Body of pancreas (tissue), 4 donors: ENCODE measurements around the gene PATL2. TPM values are rescaled to one million over a fixed set of nuclear protein-coding genes. Genes with fewer than 3 reads are reported as not detected.

Experiments used
- ATAC-seq: fragments of 150-250 bp; one replicate; pipeline ENCODE4 v1.9.1; 2016
- DNase-seq, 4 donors: peaks; one replicate each; pipeline ENCODE4 v3.0.0-alpha.2; 2019
- H3K27ac ChIP-seq, 4 donors: fragments of 200-600 bp; sonication (generic); 1 replicate in 3 of 4; 2 replicates in 1 of 4; pipeline versions ENCODE4 v1.5.1 to v1.6.1; 2016 to 2019; ENCODE audit warnings: mild to moderate bottlenecking in 1 of 4, mixed read lengths in 1 of 4, moderate library complexity in 1 of 4
- H3K27me3 ChIP-seq, 2 donors: fragments of 200-600 bp; sonication (generic); one replicate each; pipeline ENCODE4 v1.6.0; 2016; ENCODE audit warnings: mild to moderate bottlenecking in 1 of 2
- H3K36me3 ChIP-seq, 2 donors: fragments of 200-600 bp; sonication (generic); replicated peaks in 1 of 2; 2 replicates each; pipeline ENCODE4 v1.5.1; 2016; ENCODE audit warnings: low read depth in 2 of 2; ENCODE audit not compliant: insufficient read depth in 1 of 2
- H3K4me1 ChIP-seq: fragments of 200-600 bp; sonication (generic); one replicate; pipeline ENCODE4 v1.6.0; 2016
- H3K4me3 ChIP-seq, 2 donors: fragments of 200-600 bp; sonication (generic); 1 replicate in 1 of 2; 2 replicates in 1 of 2; pipeline ENCODE4 v1.5.1; 2016 to 2019
- H3K9me3 ChIP-seq, 3 donors: fragments of 200-600 bp; sonication (generic); 1 replicate in 2 of 3; 2 replicates in 1 of 3; pipeline ENCODE4 v1.5.1; 2016
- POLR2A ChIP-seq, 3 donors: fragments of 450-650 bp; IDR thresholded peaks; one replicate each; pipeline ENCODE4 v1.6.1; 2016; ENCODE audit warnings: antibody characterized with exemption in 3 of 3, mild to moderate bottlenecking in 2 of 3
- WGBS, 2 donors: methylation state at CpG; one replicate each; pipeline ENCODE4 v1.1.5; 2017; 5-methylcytosine and 5-hydroxymethylcytosine counted together
- intact Hi-C: fragments of 100-400 bp; cut with DNase I; formaldehyde crosslinking; loops from one replicate; pipeline ENCODE4 v1.15.1; 2023
- total RNA-seq, 2 donors: library from RNA; depleted of rRNA; stranded (reverse); fragments of >200 nt; gene quantifications; one replicate each; pipeline ENCODE4 v1.1.0, GENCODE V29; 2016
- TF ChIP-seq, protein P1 (sequence below), 7 experiments: fragments of 450-650 bp in 4 of 7; fragments of 200-600 bp in 3 of 7; sonication (generic) in 3 of 7; IDR thresholded peaks; one replicate each; pipeline ENCODE4 v1.5.1; 2016 to 2019; ENCODE audit warnings: antibody characterized with exemption in 7 of 7

PATL2 gene
- total RNA-seq, 2 donors from 2014 or later, result 1.0 to 1.6 TPM

DNA sequence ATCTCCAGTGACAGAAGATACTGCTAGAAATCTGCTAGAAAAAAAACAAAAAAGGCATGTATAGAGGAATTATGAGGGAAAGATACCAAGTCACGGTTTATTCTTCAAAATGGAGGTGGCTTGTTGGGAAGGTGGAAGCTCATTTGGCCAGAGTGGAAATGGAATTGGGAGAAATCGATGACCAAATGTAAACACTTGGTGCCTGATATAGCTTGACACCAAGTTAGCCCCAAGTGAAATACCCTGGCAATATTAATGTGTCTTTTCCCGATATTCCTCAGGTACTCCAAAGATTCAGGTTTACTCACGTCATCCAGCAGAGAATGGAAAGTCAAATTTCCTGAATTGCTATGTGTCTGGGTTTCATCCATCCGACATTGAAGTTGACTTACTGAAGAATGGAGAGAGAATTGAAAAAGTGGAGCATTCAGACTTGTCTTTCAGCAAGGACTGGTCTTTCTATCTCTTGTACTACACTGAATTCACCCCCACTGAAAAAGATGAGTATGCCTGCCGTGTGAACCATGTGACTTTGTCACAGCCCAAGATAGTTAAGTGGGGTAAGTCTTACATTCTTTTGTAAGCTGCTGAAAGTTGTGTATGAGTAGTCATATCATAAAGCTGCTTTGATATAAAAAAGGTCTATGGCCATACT, 4.1 kb upstream of the PATL2 start:
- DNase-seq, result no peak
- TF ChIP-seq POLR2A (IDR thresholded peaks at IDR 0.05), result no peak
- TF ChIP-seq, protein P1, sequence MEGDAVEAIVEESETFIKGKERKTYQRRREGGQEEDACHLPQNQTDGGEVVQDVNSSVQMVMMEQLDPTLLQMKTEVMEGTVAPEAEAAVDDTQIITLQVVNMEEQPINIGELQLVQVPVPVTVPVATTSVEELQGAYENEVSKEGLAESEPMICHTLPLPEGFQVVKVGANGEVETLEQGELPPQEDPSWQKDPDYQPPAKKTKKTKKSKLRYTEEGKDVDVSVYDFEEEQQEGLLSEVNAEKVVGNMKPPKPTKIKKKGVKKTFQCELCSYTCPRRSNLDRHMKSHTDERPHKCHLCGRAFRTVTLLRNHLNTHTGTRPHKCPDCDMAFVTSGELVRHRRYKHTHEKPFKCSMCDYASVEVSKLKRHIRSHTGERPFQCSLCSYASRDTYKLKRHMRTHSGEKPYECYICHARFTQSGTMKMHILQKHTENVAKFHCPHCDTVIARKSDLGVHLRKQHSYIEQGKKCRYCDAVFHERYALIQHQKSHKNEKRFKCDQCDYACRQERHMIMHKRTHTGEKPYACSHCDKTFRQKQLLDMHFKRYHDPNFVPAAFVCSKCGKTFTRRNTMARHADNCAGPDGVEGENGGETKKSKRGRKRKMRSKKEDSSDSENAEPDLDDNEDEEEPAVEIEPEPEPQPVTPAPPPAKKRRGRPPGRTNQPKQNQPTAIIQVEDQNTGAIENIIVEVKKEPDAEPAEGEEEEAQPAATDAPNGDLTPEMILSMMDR (IDR thresholded peaks at IDR 0.05), result no peak
- no peak for ATAC-seq
- Histone ChIP-seq H3K4me1 (peaks cover 18% of the 10 kb centered on the region), H3K36me3 (peaks cover 7 to 27% of the 10 kb centered on the region in 2 donors), H3K27me3 (no peaks in the 10 kb centered on the region), H3K4me3 (no peak overlapping the region), H3K9me3 (no peaks in the 10 kb centered on the region), H3K27ac (peak overlapping the region in 1 of 4 donors; percentile 4)
- WGBS, 2 donors, result 84 to 89% methylated on average over 6 of the region's 6 CpGs
- intact Hi-C loops, result no loop called here

DNA sequence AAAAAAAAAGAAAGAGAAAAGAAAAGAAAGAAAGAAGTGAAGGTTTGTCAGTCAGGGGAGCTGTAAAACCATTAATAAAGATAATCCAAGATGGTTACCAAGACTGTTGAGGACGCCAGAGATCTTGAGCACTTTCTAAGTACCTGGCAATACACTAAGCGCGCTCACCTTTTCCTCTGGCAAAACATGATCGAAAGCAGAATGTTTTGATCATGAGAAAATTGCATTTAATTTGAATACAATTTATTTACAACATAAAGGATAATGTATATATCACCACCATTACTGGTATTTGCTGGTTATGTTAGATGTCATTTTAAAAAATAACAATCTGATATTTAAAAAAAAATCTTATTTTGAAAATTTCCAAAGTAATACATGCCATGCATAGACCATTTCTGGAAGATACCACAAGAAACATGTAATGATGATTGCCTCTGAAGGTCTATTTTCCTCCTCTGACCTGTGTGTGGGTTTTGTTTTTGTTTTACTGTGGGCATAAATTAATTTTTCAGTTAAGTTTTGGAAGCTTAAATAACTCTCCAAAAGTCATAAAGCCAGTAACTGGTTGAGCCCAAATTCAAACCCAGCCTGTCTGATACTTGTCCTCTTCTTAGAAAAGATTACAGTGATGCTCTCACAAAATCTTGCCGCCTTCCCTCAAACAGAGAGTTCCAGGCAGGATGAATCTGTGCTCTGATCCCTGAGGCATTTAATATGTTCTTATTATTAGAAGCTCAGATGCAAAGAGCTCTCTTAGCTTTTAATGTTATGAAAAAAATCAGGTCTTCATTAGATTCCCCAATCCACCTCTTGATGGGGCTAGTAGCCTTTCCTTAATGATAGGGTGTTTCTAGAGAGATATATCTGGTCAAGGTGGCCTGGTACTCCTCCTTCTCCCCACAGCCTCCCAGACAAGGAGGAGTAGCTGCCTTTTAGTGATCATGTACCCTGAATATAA, 2.2 kb upstream of the PATL2 start:
- DNase-seq, result no peak
- TF ChIP-seq, protein P1 (IDR thresholded peaks at IDR 0.05), result peak in 1 of 7 experiments; percentile 11
- TF ChIP-seq POLR2A (IDR thresholded peaks at IDR 0.05), result no peak
- H3K27me3 ChIP-seq, result no peaks in the 10 kb centered on the region
- peak overlapping the region in 2 of 4 donors; percentile 98 to 99 for H3K27ac ChIP-seq
- peak overlapping the region in 1 of 2 donors; percentile 86 for H3K4me3 ChIP-seq
- WGBS, 2 donors, result 81 to 87% methylated on average over 5 of the region's 5 CpGs
- no peak for ATAC-seq
- H3K9me3 ChIP-seq, result no peaks in the 10 kb centered on the region
- intact Hi-C loops, result no loop called here
- H3K4me1 ChIP-seq, result peaks cover 20% of the 10 kb centered on the region
- peaks cover 7 to 27% of the 10 kb centered on the region in 2 donors for H3K36me3 ChIP-seq

DNA sequence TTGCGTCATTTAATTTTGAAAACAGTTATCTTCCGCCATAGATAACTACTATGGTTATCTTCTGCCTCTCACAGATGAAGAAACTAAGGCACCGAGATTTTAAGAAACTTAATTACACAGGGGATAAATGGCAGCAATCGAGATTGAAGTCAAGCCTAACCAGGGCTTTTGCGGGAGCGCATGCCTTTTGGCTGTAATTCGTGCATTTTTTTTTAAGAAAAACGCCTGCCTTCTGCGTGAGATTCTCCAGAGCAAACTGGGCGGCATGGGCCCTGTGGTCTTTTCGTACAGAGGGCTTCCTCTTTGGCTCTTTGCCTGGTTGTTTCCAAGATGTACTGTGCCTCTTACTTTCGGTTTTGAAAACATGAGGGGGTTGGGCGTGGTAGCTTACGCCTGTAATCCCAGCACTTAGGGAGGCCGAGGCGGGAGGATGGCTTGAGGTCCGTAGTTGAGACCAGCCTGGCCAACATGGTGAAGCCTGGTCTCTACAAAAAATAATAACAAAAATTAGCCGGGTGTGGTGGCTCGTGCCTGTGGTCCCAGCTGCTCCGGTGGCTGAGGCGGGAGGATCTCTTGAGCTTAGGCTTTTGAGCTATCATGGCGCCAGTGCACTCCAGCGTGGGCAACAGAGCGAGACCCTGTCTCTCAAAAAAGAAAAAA, 1.4 kb upstream of the PATL2 start:
- DNase-seq (peak; percentile 60 to 89 (median 72)), ATAC-seq (peak; percentile 35)
- Histone ChIP-seq H3K9me3 (no peaks in the 10 kb centered on the region), H3K27ac (peak overlapping the region; percentile 88 to 99 (median 98)), H3K27me3 (no peaks in the 10 kb centered on the region), H3K36me3 (peaks cover 7 to 19% of the 10 kb centered on the region in 2 donors), H3K4me3 (peak overlapping the region; percentile 86 to 90), H3K4me1 (peaks cover 20% of the 10 kb centered on the region)
- TF ChIP-seq POLR2A (IDR thresholded peaks at IDR 0.05), result peak in 1 of 3 donors; percentile 53
- TF ChIP-seq, protein P1 (IDR thresholded peaks at IDR 0.05), result no peak
- 18 to 22% methylated on average over 24 of the region's 24 CpGs for WGBS, 2 donors
- intact Hi-C loops, result no loop called here

DNA sequence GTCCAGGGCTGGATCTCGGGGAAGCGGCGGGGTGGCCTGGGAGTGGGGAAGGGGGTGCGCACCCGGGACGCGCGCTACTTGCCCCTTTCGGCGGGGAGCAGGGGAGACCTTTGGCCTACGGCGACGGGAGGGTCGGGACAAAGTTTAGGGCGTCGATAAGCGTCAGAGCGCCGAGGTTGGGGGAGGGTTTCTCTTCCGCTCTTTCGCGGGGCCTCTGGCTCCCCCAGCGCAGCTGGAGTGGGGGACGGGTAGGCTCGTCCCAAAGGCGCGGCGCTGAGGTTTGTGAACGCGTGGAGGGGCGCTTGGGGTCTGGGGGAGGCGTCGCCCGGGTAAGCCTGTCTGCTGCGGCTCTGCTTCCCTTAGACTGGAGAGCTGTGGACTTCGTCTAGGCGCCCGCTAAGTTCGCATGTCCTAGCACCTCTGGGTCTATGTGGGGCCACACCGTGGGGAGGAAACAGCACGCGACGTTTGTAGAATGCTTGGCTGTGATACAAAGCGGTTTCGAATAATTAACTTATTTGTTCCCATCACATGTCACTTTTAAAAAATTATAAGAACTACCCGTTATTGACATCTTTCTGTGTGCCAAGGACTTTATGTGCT, 721 bp upstream of the PATL2 start:
- H3K4me3 ChIP-seq, result peak overlapping the region; percentile 86 to 90
- TF ChIP-seq, protein P1 (IDR thresholded peaks at IDR 0.05), result no peak
- TF ChIP-seq POLR2A (IDR thresholded peaks at IDR 0.05), result no peak
- H3K9me3 ChIP-seq, result no peaks in the 10 kb centered on the region
- intact Hi-C loops, result no loop called here
- peak overlapping the region; percentile 88 to 99 (median 98) for H3K27ac ChIP-seq
- WGBS, 2 donors, result 0% methylated on average over 12 to 46 of the region's 46 CpGs
- DNase-seq (peak; percentile 44 to 56 (median 50)), ATAC-seq (peak; percentile 47)
- peaks cover 20% of the 10 kb centered on the region for H3K4me1 ChIP-seq
- H3K36me3 ChIP-seq, result peaks cover 7 to 13% of the 10 kb centered on the region in 2 donors
- no peaks in the 10 kb centered on the region for H3K27me3 ChIP-seq
